GM12878 (cell line): Measurements from ENCODE around the gene DCPS. TPM values are rescaled to one million over a fixed set of nuclear protein-coding genes. Genes with fewer than 3 reads are reported as not detected.

ENCODE experiments used
- ATAC-seq: fragments of 200-7000 bp; cut with Tn5 transposase; 3 replicates; pipeline ENCODE4 v1.9.1; 2020; ENCODE audit warnings: mild to moderate bottlenecking, moderate library complexity
- BruUV-seq: library from RNA; stranded (reverse); fragments of 400-500 nt; replicated peaks from 2 replicates; lab custom pipeline; 2021; lab: Mats Ljungman, UMichigan
- CTCF ChIA-PET: fragments of 300-600 bp; sonication (Branson Sonifier 250); formaldehyde crosslinking; extraction: SDS; loops from one replicate; lab custom pipeline; 2021; ENCODE audit warnings: inconsistent platforms; lab: Yijun Ruan, JAX
- POLR2A ChIA-PET: fragments of 350-600 bp; formaldehyde crosslinking; extraction: SDS; loops from one replicate; lab custom pipeline; 2021; ENCODE audit warnings: inconsistent platforms; lab: Charles Lee
- RAD21 ChIA-PET: fragments of 300-600 bp; sonication (Branson Sonifier 250); formaldehyde crosslinking; loops from one replicate; lab custom pipeline; 2023; ENCODE audit warnings: antibody characterized with exemption; ENCODE audit not compliant: unreplicated experiment; lab: Charles Lee
- SMC1A ChIA-PET: fragments of 300-600 bp; sonication (Branson Sonifier 250); formaldehyde crosslinking; loops from one replicate; lab custom pipeline; 2023; ENCODE audit not compliant: unreplicated experiment, uncharacterized antibody; lab: Charles Lee
- DNase-seq: peaks from one replicate; pipeline ENCODE4 v3.0.0-alpha.2; 2011; ENCODE audit warnings: low read depth, low spot score
- FAIRE-seq: peaks from 3 replicates; lab custom pipeline; 2011; peaks lifted over from hg19 to GRCh38; lab: Jason Lieb, UNC
- H2AFZ ChIP-seq: 2 replicates; pipeline ENCODE4 v1.6.0; 2011; ENCODE audit warnings: low read depth, low read length, control low read depth; ENCODE audit not compliant: control insufficient read depth
- H3K27ac ChIP-seq: 2 replicates; pipeline ENCODE4 v1.5.1; 2011; ENCODE audit warnings: control low read depth; ENCODE audit not compliant: control insufficient read depth, insufficient read depth
- H3K27me3 ChIP-seq, 2 experiments: replicated peaks in 1 of 2; 2 replicates each; pipeline versions ENCODE4 v1.6.0 to v1.6.1; 2011; ENCODE audit warnings: low read length in 1 of 2; ENCODE audit not compliant: control insufficient read depth in 2 of 2, insufficient read depth in 2 of 2
- H3K36me3 ChIP-seq, 2 experiments: 2 replicates each; pipeline ENCODE4 v1.5.1; 2011; ENCODE audit warnings: low read length in 1 of 2; ENCODE audit not compliant: control insufficient read depth in 2 of 2, insufficient read depth in 2 of 2
- H3K4me1 ChIP-seq: 2 replicates; pipeline ENCODE4 v1.6.1; 2011; ENCODE audit warnings: mild to moderate bottlenecking, low read length, moderate library complexity, mixed read lengths; ENCODE audit not compliant: control insufficient read depth, insufficient read depth
- H3K4me2 ChIP-seq: 2 replicates; pipeline ENCODE4 v1.6.0; 2011; ENCODE audit warnings: control low read depth; ENCODE audit not compliant: control insufficient read depth, insufficient read depth
- H3K4me3 ChIP-seq: fragments of 200-600 bp; sonication (generic); 2 replicates; pipeline ENCODE4 v1.5.1; 2016
- H3K79me2 ChIP-seq: 2 replicates; pipeline ENCODE4 v1.6.0; 2011; ENCODE audit warnings: low read length; ENCODE audit not compliant: control insufficient read depth, insufficient read depth
- H3K9ac ChIP-seq: 2 replicates; pipeline ENCODE4 v1.8.0; 2011; ENCODE audit warnings: low read length, control low read depth, mixed read lengths; ENCODE audit not compliant: control insufficient read depth, insufficient read depth
- H3K9me3 ChIP-seq: replicated peaks from 3 replicates; pipeline ENCODE4 v1.5.1; 2011; ENCODE audit warnings: mild to moderate bottlenecking, low read length; ENCODE audit not compliant: control insufficient read depth, insufficient read depth
- H4K20me1 ChIP-seq: 2 replicates; pipeline ENCODE4 v1.6.0; 2011; ENCODE audit not compliant: control insufficient read depth, insufficient read depth
- BACH1 ChIP-seq: fragments of 450-650 bp; IDR thresholded peaks from 2 replicates; pipeline ENCODE4 v1.6.1; 2017; ENCODE audit warnings: mild to moderate bottlenecking, borderline replicate concordance
- E2F4 ChIP-seq: IDR thresholded peaks from 2 replicates; pipeline ENCODE4 v1.6.1; 2012; ENCODE audit warnings: low read depth, low read length, improper control_type of control experiment
- ELK1 ChIP-seq: IDR thresholded peaks from 2 replicates; pipeline ENCODE4 v1.6.1; 2012; ENCODE audit warnings: low read depth, low read length, improper control_type of control experiment
- FOXK2 ChIP-seq: fragments of 450-650 bp; IDR thresholded peaks from 2 replicates; pipeline ENCODE4 v1.6.1; 2017; ENCODE audit warnings: mild to moderate bottlenecking, moderate library complexity
- IRF4 ChIP-seq: IDR thresholded peaks from 2 replicates; pipeline ENCODE4 v1.6.1; 2011; ENCODE audit warnings: low read depth, low read length
- JUND ChIP-seq: IDR thresholded peaks from 2 replicates; pipeline ENCODE4 v1.6.1; 2012; ENCODE audit warnings: low read depth, mild to moderate bottlenecking, low read length, improper control_type of control experiment, moderate library complexity
- MXI1 ChIP-seq: fragments of 150-350 bp; IDR thresholded peaks from 2 replicates; pipeline ENCODE4 v1.6.1; 2011; ENCODE audit warnings: low read depth, mild to moderate bottlenecking, inconsistent platforms, low read length, improper control_type of control experiment
- NBN ChIP-seq: fragments of 450-650 bp; IDR thresholded peaks from 2 replicates; pipeline ENCODE4 v1.6.1; 2016
- NR2C2 ChIP-seq: IDR thresholded peaks from 2 replicates; pipeline ENCODE4 v1.6.1; 2011; ENCODE audit warnings: borderline replicate concordance, low read depth; ENCODE audit not compliant: control insufficient read depth, insufficient read length
- NRF1 ChIP-seq: conservative IDR thresholded peaks from 2 replicates; pipeline ENCODE4 v1.6.1; 2011; ENCODE audit warnings: mild to moderate bottlenecking, low read depth, low read length, improper control_type of control experiment
- SREBF2 ChIP-seq: IDR thresholded peaks from 2 replicates; pipeline ENCODE4 v1.6.1; 2012; ENCODE audit warnings: mild to moderate bottlenecking, low read length
- WGBS: methylation state at CpG from one replicate; pipeline ENCODE4 v1.1.6; 2016; ENCODE audit warnings: low lambda C conversion rate; ENCODE audit not compliant: insufficient replicate concordance, insufficient coverage; ENCODE audit errors: missing lambda C conversion rate; 5-methylcytosine and 5-hydroxymethylcytosine counted together
- in situ Hi-C: fragments of 300-500 bp; cut with MboI; formaldehyde crosslinking; loops from 9 replicates; pipeline ENCODE4 v1.14.3; 2018; ENCODE audit warnings: mixed read lengths
- intact Hi-C: fragments of 100-400 bp; cut with micrococcal nuclease; formaldehyde crosslinking; loops from one replicate; pipeline ENCODE4 v1.14.2; 2022; ENCODE audit not compliant: unreplicated experiment
- polyA plus RNA-seq, 11 experiments: library from polyadenylated mRNA; depleted of rRNA in 4 of 11; unstranded in 6 of 11; stranded (reverse) in 5 of 11; fragments of >200 nt; fragmentation: Nextera tagmentation in 4 of 11; fragmentation: Illumina TruSeq in 1 of 11; extraction: Ambion mirVana in 4 of 11; extraction: Trizol in 1 of 11; gene quantifications; 1 replicate in 1 of 11; 2 replicates in 10 of 11; pipeline versions ENCODE4 v1.2.1 to v1.2.3, GENCODE V29; 2011 to 2016; ENCODE audit warnings: inconsistent platforms in 2 of 11, missing spikeins in 2 of 11, low read depth in 1 of 11
- total RNA-seq, 4 experiments: library from RNA; depleted of rRNA in 3 of 4; stranded (reverse); fragments of >200 nt in 3 of 4; fragmentation: Illumina TruSeq in 1 of 4; extraction: Trizol in 1 of 4; gene quantifications; 2 replicates each; pipeline versions ENCODE4 v1.2.1 to v1.2.3, GENCODE V29; 2013 to 2021
- TF ChIP-seq, protein P1 (sequence below): IDR thresholded peaks from 2 replicates; pipeline ENCODE4 v1.6.1; 2012; ENCODE audit warnings: mild to moderate bottlenecking, low read depth, low read length

The DCPS gene
- total and polyA plus RNA-seq, 10 of the 15 experiments (the other 5 are each of a cell fraction or from before 2014, with no cell fraction given), result 23.5 to 101 (median 67.4) TPM

DNA sequence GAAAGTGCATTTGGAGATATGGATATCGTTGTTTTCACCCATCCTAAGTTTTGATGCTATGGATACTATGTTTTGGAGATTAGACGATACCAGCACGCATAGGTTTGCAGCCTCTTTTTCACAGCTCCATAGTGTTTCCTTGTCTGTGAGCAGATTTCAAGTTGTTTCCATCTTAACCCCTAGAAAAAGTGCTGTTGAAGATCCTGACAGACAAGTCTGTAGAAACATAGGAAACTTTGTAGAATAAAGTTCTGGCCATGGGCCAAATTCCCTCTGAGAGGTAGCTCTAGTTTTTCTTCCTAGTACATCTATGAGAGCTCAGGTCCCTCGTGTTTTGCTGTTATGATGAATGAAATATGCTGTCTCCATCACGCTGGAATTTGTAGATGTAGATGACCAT is 84.0 kb downstream of the DCPS start (continued):
- TF ChIP-seq JUND, result no peak

DNA sequence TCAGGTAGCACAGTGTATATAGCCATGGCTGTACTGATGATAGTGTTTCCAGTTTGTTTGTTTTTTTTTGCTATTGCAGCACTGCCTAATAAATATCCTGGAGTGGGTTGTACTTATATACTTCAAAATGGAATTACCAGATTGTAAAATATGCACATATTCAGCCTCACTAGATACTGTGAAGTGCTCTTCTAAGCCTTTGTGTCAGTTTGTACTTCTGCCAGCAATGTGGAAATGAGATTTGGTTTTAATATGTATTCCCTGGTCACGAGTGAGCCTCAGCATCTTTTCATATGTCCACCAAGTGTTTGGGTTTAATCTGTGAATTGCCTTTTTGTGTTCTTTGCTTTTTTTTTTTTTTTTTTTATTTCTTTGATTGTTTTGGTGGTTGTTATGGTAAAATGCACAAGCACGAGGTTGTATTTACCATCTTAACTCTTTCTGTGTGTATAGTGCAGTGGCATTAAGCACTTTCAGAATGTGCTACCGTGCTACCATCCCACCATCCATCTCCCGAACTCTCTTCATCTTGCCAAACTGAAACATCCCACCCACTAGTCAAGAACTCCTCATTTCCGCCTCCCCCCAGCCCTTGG is 86.5 kb downstream of the DCPS start:
- SMC1A ChIA-PET, result no interaction called here
- Histone ChIP-seq H3K36me3 (no peaks in the 10 kb centered on the region), H3K4me3 (no peak overlapping the region), H3K27me3 (no peaks in the 10 kb centered on the region), H3K9ac (no peak overlapping the region), H3K27ac (no peak overlapping the region), H3K4me1 (peaks cover 9% of the 10 kb centered on the region), H3K9me3 (no peaks in the 10 kb centered on the region), H3K4me2 (no peak overlapping the region), H2AFZ (no peak overlapping the region), H3K79me2 (no peaks in the 10 kb centered on the region), H4K20me1 (no peaks in the 10 kb centered on the region)
- no peak for ATAC-seq
- BruUV-seq, result no TSS peak
- CTCF ChIA-PET, result no interaction called here
- POLR2A ChIA-PET, result interaction anchor here (0.6 kb wide), 1 partner anchor 30 kb away, joined by 3 read pairs; no protein-coding TSS in a partner anchor
- in situ Hi-C loops (no loop called here), intact Hi-C loops (no loop called here)
- TF ChIP-seq E2F4 (no peak), NR2C2 (no peak), IRF4 (no peak), SREBF2 (no peak), BACH1 (no peak), ELK1 (no peak), NBN (no peak), FOXK2 (no peak), NRF1 (no peak), MXI1 (no peak)
- TF ChIP-seq, protein P1, sequence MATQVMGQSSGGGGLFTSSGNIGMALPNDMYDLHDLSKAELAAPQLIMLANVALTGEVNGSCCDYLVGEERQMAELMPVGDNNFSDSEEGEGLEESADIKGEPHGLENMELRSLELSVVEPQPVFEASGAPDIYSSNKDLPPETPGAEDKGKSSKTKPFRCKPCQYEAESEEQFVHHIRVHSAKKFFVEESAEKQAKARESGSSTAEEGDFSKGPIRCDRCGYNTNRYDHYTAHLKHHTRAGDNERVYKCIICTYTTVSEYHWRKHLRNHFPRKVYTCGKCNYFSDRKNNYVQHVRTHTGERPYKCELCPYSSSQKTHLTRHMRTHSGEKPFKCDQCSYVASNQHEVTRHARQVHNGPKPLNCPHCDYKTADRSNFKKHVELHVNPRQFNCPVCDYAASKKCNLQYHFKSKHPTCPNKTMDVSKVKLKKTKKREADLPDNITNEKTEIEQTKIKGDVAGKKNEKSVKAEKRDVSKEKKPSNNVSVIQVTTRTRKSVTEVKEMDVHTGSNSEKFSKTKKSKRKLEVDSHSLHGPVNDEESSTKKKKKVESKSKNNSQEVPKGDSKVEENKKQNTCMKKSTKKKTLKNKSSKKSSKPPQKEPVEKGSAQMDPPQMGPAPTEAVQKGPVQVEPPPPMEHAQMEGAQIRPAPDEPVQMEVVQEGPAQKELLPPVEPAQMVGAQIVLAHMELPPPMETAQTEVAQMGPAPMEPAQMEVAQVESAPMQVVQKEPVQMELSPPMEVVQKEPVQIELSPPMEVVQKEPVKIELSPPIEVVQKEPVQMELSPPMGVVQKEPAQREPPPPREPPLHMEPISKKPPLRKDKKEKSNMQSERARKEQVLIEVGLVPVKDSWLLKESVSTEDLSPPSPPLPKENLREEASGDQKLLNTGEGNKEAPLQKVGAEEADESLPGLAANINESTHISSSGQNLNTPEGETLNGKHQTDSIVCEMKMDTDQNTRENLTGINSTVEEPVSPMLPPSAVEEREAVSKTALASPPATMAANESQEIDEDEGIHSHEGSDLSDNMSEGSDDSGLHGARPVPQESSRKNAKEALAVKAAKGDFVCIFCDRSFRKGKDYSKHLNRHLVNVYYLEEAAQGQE, result no peak
- WGBS, result 40% methylated on average over 5 of the region's 5 CpGs
- RAD21 ChIA-PET, result no interaction called here
- no peak for FAIRE-seq
- no peak for DNase-seq
